Muscle layer of colon (tissue), 2 donors: ENCODE results near the gene NYNRIN.

ENCODE experiments used
- H3K27ac ChIP-seq: one replicate; pipeline ENCODE4 v1.7.0; 2013; ENCODE audit warnings: low read depth, mild to moderate bottlenecking, low read length, moderate library complexity
- H3K27me3 ChIP-seq, 2 donors: one replicate each; pipeline ENCODE4 v1.7.0; 2013; ENCODE audit warnings: low read length in 2 of 2, mild to moderate bottlenecking in 2 of 2; ENCODE audit not compliant: insufficient read depth in 2 of 2, control insufficient read depth in 1 of 2
- H3K36me3 ChIP-seq: one replicate; pipeline ENCODE4 v1.7.0; 2013; ENCODE audit warnings: mild to moderate bottlenecking, low read length; ENCODE audit not compliant: insufficient read depth
- H3K4me1 ChIP-seq: one replicate; pipeline ENCODE4 v1.7.0; 2013; ENCODE audit warnings: mild to moderate bottlenecking, low read length; ENCODE audit not compliant: insufficient read depth
- H3K4me3 ChIP-seq, 2 donors: one replicate each; pipeline ENCODE4 v1.7.0; 2013; ENCODE audit warnings: low read length in 2 of 2, low read depth in 1 of 2, mild to moderate bottlenecking in 1 of 2, moderate library complexity in 1 of 2
- H3K9ac ChIP-seq: one replicate; pipeline ENCODE4 v1.7.0; 2013; ENCODE audit warnings: low read length
- H3K9me3 ChIP-seq: one replicate; pipeline ENCODE4 v1.7.0; 2013; ENCODE audit warnings: mild to moderate bottlenecking, low read length
- donor health status: abdominal sarcoma.
- donor health status: Adenocarcinoma of cecum.

The NYNRIN gene

GRCh38 chr14:24430682-24431568, 32.1 kb downstream of the NYNRIN start:
- Histone ChIP-seq H3K4me1 (peaks cover 21% of the 10 kb centered on the region), H3K4me3 (peak overlapping the region; percentile 72 to 94), H3K27ac (peak overlapping the region; percentile 98), H3K9me3 (no peaks in the 10 kb centered on the region), H3K9ac (peak overlapping the region; percentile 100), H3K36me3 (peaks cover 31% of the 10 kb centered on the region), H3K27me3 (no peaks in the 10 kb centered on the region)

- H3K27ac ChIP-seq = peak overlapping the region; percentile 98
These were observed 32.9 kb downstream of the NYNRIN start for GRCh38 chr14:24431569-24432258.

GRCh38 chr14:24432259-24433131, 33.7 kb downstream of the NYNRIN start:
- no peak overlapping the region for H3K9ac ChIP-seq
- H3K4me1 ChIP-seq = peaks cover 35% of the 10 kb centered on the region
- peak overlapping the region in 1 of 2 donors; percentile 94 for H3K4me3 ChIP-seq
- no peaks in the 10 kb centered on the region for H3K27me3 ChIP-seq
- H3K9me3 ChIP-seq = no peaks in the 10 kb centered on the region
- peak overlapping the region; percentile 14 for H3K27ac ChIP-seq
- peaks cover 47% of the 10 kb centered on the region for H3K36me3 ChIP-seq

More at GRCh38 chr14:24431569-24432258, 32.9 kb downstream of the NYNRIN start:
- H3K9me3 ChIP-seq = no peaks in the 10 kb centered on the region
- peak overlapping the region; percentile 72 to 94 for H3K4me3 ChIP-seq
- peaks cover 39% of the 10 kb centered on the region for H3K36me3 ChIP-seq
- H3K4me1 ChIP-seq = peaks cover 27% of the 10 kb centered on the region
- H3K9ac ChIP-seq = peak overlapping the region; percentile 100
- H3K27me3 ChIP-seq = no peaks in the 10 kb centered on the region

- peaks cover 34% of the 10 kb centered on the region for H3K4me1 ChIP-seq
- H3K9ac ChIP-seq = no peak overlapping the region
- no peak overlapping the region for H3K4me3 ChIP-seq
- no peak overlapping the region for H3K27ac ChIP-seq
- H3K36me3 ChIP-seq = peaks cover 62% of the 10 kb centered on the region
- no peaks in the 10 kb centered on the region for H3K9me3 ChIP-seq
- no peaks in the 10 kb centered on the region for H3K27me3 ChIP-seq
These were observed 35.2 kb downstream of the NYNRIN start for GRCh38 chr14:24434036-24434435.

- Histone ChIP-seq H3K4me3 (no peak overlapping the region), H3K27ac (no peak overlapping the region), H3K27me3 (no peaks in the 10 kb centered on the region), H3K36me3 (peaks cover 66% of the 10 kb centered on the region), H3K4me1 (peaks cover 29% of the 10 kb centered on the region), H3K9me3 (no peaks in the 10 kb centered on the region), H3K9ac (no peak overlapping the region)
These were observed 35.9 kb downstream of the NYNRIN start for GRCh38 chr14:24434676-24435075.

- H3K4me3 ChIP-seq = no peak overlapping the region
- H3K36me3 ChIP-seq = peaks cover 72% of the 10 kb centered on the region
- H3K4me1 ChIP-seq = peaks cover 31% of the 10 kb centered on the region
- H3K27ac ChIP-seq = no peak overlapping the region
- H3K9ac ChIP-seq = no peak overlapping the region
- no peaks in the 10 kb centered on the region for H3K9me3 ChIP-seq
- H3K27me3 ChIP-seq = no peaks in the 10 kb centered on the region
These were observed 36.5 kb downstream of the NYNRIN start for GRCh38 chr14:24435192-24435810.

- H3K4me3 ChIP-seq = no peak overlapping the region
- peaks cover 77% of the 10 kb centered on the region for H3K36me3 ChIP-seq
- no peak overlapping the region for H3K9ac ChIP-seq
- no peaks in the 10 kb centered on the region for H3K9me3 ChIP-seq
- H3K27me3 ChIP-seq = no peaks in the 10 kb centered on the region
- H3K27ac ChIP-seq = peak overlapping the region; percentile 53
- peaks cover 35% of the 10 kb centered on the region for H3K4me1 ChIP-seq
These were observed 37.2 kb downstream of the NYNRIN start for GRCh38 chr14:24435998-24436354.

GRCh38 chr14:24436355-24437019, 37.7 kb downstream of the NYNRIN start:
- H3K27ac ChIP-seq = peak overlapping the region; percentile 53
- no peak overlapping the region for H3K4me3 ChIP-seq
- no peaks in the 10 kb centered on the region for H3K9me3 ChIP-seq
- peaks cover 75% of the 10 kb centered on the region for H3K36me3 ChIP-seq
- H3K27me3 ChIP-seq = no peaks in the 10 kb centered on the region
- H3K4me1 ChIP-seq = peaks cover 35% of the 10 kb centered on the region
- peak overlapping the region; percentile 20 for H3K9ac ChIP-seq

- Histone ChIP-seq H3K4me1 (peaks cover 34% of the 10 kb centered on the region), H3K9me3 (no peaks in the 10 kb centered on the region), H3K9ac (no peak overlapping the region)
These were observed 38.4 kb downstream of the NYNRIN start for GRCh38 chr14:24437020-24437735.

GRCh38 chr14:24437736-24438067, 38.9 kb downstream of the NYNRIN start:
- Histone ChIP-seq H3K27me3 (no peaks in the 10 kb centered on the region), H3K27ac (no peak overlapping the region), H3K9ac (no peak overlapping the region), H3K36me3 (peaks cover 63% of the 10 kb centered on the region), H3K9me3 (no peaks in the 10 kb centered on the region), H3K4me3 (no peak overlapping the region), H3K4me1 (peaks cover 34% of the 10 kb centered on the region)

More at GRCh38 chr14:24437020-24437735, 38.4 kb downstream of the NYNRIN start:
- Histone ChIP-seq H3K27me3 (no peaks in the 10 kb centered on the region), H3K27ac (peak overlapping the region; percentile 53), H3K4me3 (no peak overlapping the region), H3K36me3 (peaks cover 68% of the 10 kb centered on the region)
